Uterus (tissue), 4 donors: Measurements from ENCODE around the gene SEPTIN7. TPM values are rescaled to one million over a fixed set of nuclear protein-coding genes. Genes with fewer than 3 reads are reported as not detected.

Experiments
- DNase-seq, 2 donors: peaks; one replicate each; pipeline ENCODE4 v3.0.0-alpha.2; 2019 to 2020
- H3K27ac ChIP-seq, 2 donors: fragments of 200-600 bp; sonication (generic); 1 replicate in 1 of 2; 2 replicates in 1 of 2; pipeline ENCODE4 v1.5.1; 2016 to 2018
- H3K27me3 ChIP-seq, 2 donors: fragments of 200-600 bp; sonication (generic); one replicate each; pipeline ENCODE4 v1.5.1; 2018 to 2019; ENCODE audit warnings: control low read depth in 1 of 2
- H3K36me3 ChIP-seq, 2 donors: fragments of 200-600 bp; sonication (generic); one replicate each; pipeline ENCODE4 v1.5.1; 2019; ENCODE audit warnings: control low read depth in 1 of 2
- H3K4me1 ChIP-seq, 2 donors: fragments of 200-600 bp; sonication (generic); one replicate each; pipeline ENCODE4 v1.5.1; 2018 to 2019; ENCODE audit warnings: control low read depth in 1 of 2
- H3K4me3 ChIP-seq, 2 donors: fragments of 200-600 bp; sonication (generic); 1 replicate in 1 of 2; 2 replicates in 1 of 2; pipeline ENCODE4 v1.5.1; 2018 to 2019; ENCODE audit warnings: mild to moderate bottlenecking in 1 of 2
- H3K9me3 ChIP-seq, 2 donors: fragments of 200-600 bp; sonication (generic); one replicate each; pipeline ENCODE4 v1.5.1; 2019; ENCODE audit warnings: control low read depth in 1 of 2
- POLR2A ChIP-seq, 2 donors: fragments of 450-650 bp; IDR thresholded peaks; one replicate each; pipeline ENCODE4 v1.6.1; 2016; ENCODE audit warnings: antibody characterized with exemption in 2 of 2, mild to moderate bottlenecking in 1 of 2, moderate library complexity in 1 of 2
- intact Hi-C: fragments of 100-400 bp; cut with DNase I; formaldehyde crosslinking; loops from one replicate; pipeline ENCODE4 v1.15.1; 2023; ENCODE audit warnings: low total_unique reads
- total RNA-seq, 4 donors: library from RNA; depleted of rRNA in 3 of 4; stranded (reverse); fragments of >200 nt in 3 of 4; gene quantifications; one replicate each; pipeline versions ENCODE4 v1.1.0 to v1.2.4, GENCODE V29; 2014 to 2023
- TF ChIP-seq, protein P1 (sequence below), 4 experiments: fragments of 200-600 bp in 2 of 4; fragments of 450-650 bp in 2 of 4; sonication (generic) in 2 of 4; IDR thresholded peaks; one replicate each; pipeline ENCODE4 v1.5.1; 2016 to 2019; ENCODE audit warnings: antibody characterized with exemption in 4 of 4, mild to moderate bottlenecking in 2 of 4, moderate library complexity in 1 of 4
- donor health status: DM: yes; HTN: yes; CAD: no.

Gene SEPTIN7
- total RNA-seq, 4 donors from 2014 or later: 251 to 503 (median 267) TPM

DNA sequence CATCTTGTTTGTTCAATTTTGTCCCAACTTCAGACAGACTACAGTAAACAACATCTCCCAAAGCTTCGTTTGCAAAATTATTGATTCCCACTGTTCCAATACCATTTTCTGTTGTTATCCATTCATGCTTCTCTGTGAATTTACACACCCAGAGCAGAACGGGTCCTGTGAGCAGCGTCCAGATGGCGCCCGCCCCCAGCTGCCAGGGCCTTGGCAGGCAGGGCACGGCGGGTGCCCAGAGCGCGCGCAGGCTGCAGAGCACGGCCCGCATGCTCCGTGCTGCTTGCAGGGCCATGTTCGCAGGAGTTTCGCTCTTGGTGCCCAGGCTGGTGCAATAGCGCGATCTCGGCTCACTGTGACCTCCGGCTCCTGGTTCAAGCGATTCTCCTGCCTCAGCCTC, 32.5 kb upstream of the SEPTIN7 start:
- H3K4me3 ChIP-seq: no peak overlapping the region
- no peak for DNase-seq
- no peaks in the 10 kb centered on the region for H3K4me1 ChIP-seq
- H3K9me3 ChIP-seq: no peaks in the 10 kb centered on the region
- no peaks in the 10 kb centered on the region for H3K27me3 ChIP-seq
- H3K27ac ChIP-seq: no peak overlapping the region
- TF ChIP-seq POLR2A (IDR thresholded peaks at IDR 0.05): no peak
- TF ChIP-seq, protein P1, sequence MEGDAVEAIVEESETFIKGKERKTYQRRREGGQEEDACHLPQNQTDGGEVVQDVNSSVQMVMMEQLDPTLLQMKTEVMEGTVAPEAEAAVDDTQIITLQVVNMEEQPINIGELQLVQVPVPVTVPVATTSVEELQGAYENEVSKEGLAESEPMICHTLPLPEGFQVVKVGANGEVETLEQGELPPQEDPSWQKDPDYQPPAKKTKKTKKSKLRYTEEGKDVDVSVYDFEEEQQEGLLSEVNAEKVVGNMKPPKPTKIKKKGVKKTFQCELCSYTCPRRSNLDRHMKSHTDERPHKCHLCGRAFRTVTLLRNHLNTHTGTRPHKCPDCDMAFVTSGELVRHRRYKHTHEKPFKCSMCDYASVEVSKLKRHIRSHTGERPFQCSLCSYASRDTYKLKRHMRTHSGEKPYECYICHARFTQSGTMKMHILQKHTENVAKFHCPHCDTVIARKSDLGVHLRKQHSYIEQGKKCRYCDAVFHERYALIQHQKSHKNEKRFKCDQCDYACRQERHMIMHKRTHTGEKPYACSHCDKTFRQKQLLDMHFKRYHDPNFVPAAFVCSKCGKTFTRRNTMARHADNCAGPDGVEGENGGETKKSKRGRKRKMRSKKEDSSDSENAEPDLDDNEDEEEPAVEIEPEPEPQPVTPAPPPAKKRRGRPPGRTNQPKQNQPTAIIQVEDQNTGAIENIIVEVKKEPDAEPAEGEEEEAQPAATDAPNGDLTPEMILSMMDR (IDR thresholded peaks at IDR 0.05): no peak
- no peaks in the 10 kb centered on the region for H3K36me3 ChIP-seq
- intact Hi-C loops: no loop called here

DNA sequence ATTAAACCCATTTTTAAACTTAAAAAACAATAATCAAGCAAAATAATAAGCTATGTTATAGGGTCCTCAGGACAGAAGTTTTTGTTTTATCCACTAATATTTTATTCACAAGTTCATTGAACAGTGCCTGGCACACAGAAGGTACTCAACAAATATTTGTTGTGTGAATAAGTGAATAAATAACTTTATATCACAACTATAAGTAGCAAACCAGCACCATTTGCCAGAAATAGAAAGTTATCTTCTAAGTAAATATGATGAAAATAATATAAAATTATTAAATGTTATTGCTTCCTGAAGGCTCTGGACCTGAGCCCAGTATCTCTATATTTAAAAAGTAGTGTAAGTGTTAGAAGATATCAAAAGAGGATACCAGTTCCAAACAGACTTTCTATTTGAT, 29.1 kb upstream of the SEPTIN7 start:
- DNase-seq: no peak
- H3K27me3 ChIP-seq: no peaks in the 10 kb centered on the region
- TF ChIP-seq, protein P1 (IDR thresholded peaks at IDR 0.05): no peak
- no peak for TF ChIP-seq POLR2A (IDR thresholded peaks at IDR 0.05)
- H3K9me3 ChIP-seq: no peaks in the 10 kb centered on the region
- H3K4me1 ChIP-seq: no peaks in the 10 kb centered on the region
- H3K36me3 ChIP-seq: no peaks in the 10 kb centered on the region
- no peak overlapping the region for H3K27ac ChIP-seq
- intact Hi-C loops: no loop called here
- no peak overlapping the region for H3K4me3 ChIP-seq

DNA sequence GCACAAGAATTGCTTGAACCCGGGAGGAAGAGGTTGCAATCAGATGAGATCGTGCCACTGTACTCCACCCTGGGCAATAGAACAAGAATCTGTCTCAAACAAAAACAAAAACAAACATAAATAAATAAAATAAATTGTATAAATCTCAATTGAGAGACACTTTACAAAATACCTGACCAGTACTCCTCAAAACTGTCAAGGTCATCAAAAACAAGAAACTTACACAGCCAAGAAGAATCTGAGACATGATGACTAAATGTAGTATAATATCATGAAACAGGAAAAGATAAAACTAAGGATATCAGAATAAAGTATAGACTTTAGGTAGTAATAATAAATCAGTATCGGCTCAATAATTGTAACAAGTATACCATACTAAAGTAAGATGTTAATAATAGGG, 26.9 kb upstream of the SEPTIN7 start:
- intact Hi-C loops: no loop called here
- H3K4me3 ChIP-seq: no peak overlapping the region
- H3K27ac ChIP-seq: no peak overlapping the region
- TF ChIP-seq, protein P1 (IDR thresholded peaks at IDR 0.05): no peak
- TF ChIP-seq POLR2A (IDR thresholded peaks at IDR 0.05): no peak
- no peak for DNase-seq
- H3K9me3 ChIP-seq: no peaks in the 10 kb centered on the region
- no peaks in the 10 kb centered on the region for H3K27me3 ChIP-seq
- H3K4me1 ChIP-seq: no peaks in the 10 kb centered on the region
- H3K36me3 ChIP-seq: no peaks in the 10 kb centered on the region

DNA sequence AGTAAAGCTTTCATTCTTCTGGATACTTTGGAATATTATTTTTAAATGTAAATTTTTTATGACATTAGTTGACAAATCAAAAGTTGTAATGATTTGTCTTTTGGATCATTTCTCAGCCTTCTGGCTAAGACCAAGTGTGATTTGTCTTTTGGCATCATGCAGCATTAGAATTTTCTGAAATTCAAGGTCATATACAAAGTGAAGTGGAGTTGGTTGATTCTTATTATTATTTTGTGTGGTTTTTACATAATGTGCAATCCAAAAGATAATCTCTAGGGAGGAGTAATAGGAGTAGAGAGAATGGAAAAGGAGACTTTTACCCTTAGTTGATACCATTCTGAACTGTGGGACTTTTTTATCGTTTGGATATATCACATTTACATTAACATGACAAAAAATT, 24.2 kb upstream of the SEPTIN7 start:
- Histone ChIP-seq H3K4me1 (no peaks in the 10 kb centered on the region), H3K4me3 (no peak overlapping the region), H3K36me3 (no peaks in the 10 kb centered on the region), H3K27me3 (no peaks in the 10 kb centered on the region), H3K27ac (no peak overlapping the region), H3K9me3 (no peaks in the 10 kb centered on the region)
- intact Hi-C loops: no loop called here
- DNase-seq: no peak
- TF ChIP-seq, protein P1 (IDR thresholded peaks at IDR 0.05): no peak
- no peak for TF ChIP-seq POLR2A (IDR thresholded peaks at IDR 0.05)

DNA sequence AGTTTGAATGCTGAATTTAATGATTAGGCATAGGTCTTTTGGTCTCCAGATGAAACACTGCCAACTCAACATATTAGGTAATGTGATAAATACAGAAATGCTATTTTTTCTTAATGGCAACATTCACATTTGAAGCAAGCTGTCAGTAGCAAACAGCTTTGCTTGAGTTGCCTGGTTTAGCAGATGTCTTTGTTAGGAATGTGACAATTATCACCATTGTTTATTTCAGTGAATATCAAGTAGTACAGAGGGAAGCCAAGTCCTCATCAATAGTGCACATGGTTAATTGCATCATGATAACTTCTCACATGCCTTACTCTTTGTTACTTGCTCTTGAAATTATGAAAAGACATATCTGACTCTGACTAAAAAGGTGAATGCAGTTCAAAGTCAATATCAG, 23.7 kb upstream of the SEPTIN7 start:
- intact Hi-C loops: no loop called here
- Histone ChIP-seq H3K27ac (no peak overlapping the region), H3K9me3 (no peaks in the 10 kb centered on the region), H3K4me3 (no peak overlapping the region), H3K4me1 (no peaks in the 10 kb centered on the region), H3K36me3 (no peaks in the 10 kb centered on the region), H3K27me3 (no peaks in the 10 kb centered on the region)
- no peak for TF ChIP-seq POLR2A (IDR thresholded peaks at IDR 0.05)
- TF ChIP-seq, protein P1 (IDR thresholded peaks at IDR 0.05): no peak
- DNase-seq: no peak
